NK-92 (cell line): ENCODE measurements around the gene PEX26.
"Not testable (repeated sequence)": the region's sequence is repeated elsewhere in the genome, so short reads cannot be mapped to it uniquely, and the experiment has no call there.

Source experiments
- DNase-seq: peaks from one replicate; lab custom pipeline; 2025; ENCODE audit not compliant: unreplicated experiment; lab: John Stamatoyannopoulos, UW

The PEX26 gene

GRCh38 chr22:18077639-18078328 is at the start of gene PEX26:
Gene PEX26, plus strand, starts transcription at chr22:18077990. Its CDS starts 387 bp downstream, at chr22:18078377.
- peak; percentile 75 for DNase-seq

- DNase-seq = no peak
Measured at GRCh38 chr22:18028817-18029527, 48.8 kb upstream of the PEX26 start.

- no peak for DNase-seq
Measured at GRCh38 chr22:18029686-18030267, 48.0 kb upstream of the PEX26 start.

- DNase-seq = no peak
Measured at GRCh38 chr22:18031695-18032454, 45.9 kb upstream of the PEX26 start.

DNA sequence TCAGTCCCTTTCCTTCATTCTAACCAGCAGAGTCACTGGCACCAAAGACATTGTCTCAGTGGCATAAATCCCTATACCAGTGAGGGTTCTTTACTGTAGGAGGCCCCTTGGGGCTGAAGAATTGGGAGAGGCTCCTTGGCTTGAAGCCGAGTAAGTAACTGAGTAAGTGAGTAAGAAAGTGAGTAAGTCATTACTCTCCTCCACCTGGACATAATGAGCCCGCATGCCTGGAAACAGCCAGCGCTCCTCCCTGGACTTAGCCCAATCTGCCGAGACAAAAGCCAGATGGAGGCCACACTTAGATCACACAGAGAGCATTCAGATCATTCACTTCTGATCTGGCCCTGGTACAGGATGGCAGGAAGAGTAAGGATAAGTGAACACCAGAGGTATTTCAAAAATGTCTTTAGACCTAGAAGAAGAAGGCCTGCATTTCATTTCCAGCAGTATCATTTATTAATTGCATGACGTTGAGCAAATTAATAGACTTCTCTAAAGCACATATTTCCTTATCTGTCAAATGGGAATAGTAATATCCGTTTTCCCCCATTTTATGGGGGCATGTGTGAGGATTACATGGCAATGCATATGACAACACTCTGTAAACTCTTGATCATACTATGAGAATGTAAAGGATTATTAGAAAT is 45.2 kb upstream of the PEX26 start:
- DNase-seq = no peak

GRCh38 chr22:18033204-18033998 is 44.4 kb upstream of the PEX26 start:
- DNase-seq = no peak

DNA sequence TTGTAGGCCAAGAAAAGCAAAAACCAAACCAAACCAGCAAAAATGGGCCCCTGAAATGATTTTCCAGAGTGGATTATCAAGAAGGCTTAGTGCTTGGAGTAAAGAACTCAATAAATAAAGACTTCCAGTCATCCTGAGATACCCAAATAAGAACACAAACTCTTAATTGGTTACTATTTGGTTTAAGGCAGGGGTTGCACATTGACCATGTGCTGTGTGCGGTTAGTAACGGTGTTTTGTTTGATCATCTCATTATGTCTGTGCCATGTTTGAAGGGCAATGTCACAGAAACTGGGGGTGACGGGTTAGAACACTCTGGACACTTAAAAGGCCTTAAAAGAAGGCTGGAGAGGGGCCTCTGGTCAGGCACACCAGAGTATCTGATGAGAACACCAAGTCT is 43.7 kb upstream of the PEX26 start:
- DNase-seq = no peak

DNA sequence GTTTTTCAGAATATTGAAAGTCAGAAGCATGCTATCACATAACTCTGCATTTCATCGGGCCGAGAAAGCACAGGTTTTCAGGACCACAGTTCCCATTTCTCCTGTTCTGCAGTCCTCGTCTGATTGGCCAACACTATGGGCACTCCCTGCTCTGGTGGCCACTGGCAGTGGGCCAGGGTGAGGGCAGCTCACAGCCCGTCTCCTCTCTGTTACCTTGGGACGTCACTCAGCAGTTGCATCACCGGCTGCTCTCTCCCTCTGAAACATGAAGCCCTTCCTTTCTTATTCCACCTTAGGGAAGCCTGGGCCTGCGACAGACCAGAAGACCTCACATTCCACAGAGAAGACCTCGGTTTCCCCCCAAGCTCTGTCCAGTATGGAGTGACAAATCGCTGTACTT is 42.0 kb upstream of the PEX26 start:
- no peak for DNase-seq

DNA sequence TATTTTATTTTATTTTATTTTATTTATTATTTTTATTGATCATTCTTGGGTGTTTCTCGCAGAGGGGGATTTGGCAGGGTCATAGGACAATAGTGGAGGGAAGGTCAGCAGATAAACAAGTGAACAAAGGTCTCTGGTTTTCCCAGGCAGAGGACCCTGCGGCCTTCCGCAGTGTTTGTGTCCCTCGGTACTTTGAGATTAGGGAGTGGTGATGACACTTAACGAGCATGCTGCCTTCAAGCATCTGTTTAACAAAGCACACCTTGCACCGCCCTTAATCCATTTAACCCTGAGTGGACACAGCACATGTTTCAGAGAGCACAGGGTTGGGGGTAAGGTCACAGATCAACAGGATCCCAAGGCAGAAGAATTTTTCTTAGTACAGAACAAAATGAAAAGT is 36.9 kb upstream of the PEX26 start:
- not testable (repeated sequence) for DNase-seq

DNA sequence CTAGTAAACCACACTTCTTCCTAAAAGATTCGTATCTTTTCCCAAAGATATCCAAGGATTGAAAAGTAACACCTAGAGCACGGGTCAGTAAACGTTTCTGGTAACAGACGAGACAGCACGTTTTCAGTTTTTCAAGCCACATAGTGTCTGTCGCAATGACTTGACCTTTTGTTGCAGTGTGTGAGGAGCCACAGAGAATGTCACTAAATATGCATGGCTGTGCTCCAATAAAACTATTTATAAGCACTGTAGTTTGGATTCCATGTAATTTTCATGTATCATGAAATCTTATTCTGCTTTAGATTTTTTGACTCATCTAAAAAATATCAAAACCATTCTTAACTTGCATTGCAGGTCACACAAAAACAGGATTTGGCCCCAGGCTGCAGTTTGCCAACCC is 35.1 kb upstream of the PEX26 start:
- no peak for DNase-seq

GRCh38 chr22:18044548-18045271 is 33.1 kb upstream of the PEX26 start:
- no peak for DNase-seq

- DNase-seq = no peak
Measured at GRCh38 chr22:18045794-18046193, 32.0 kb upstream of the PEX26 start.

- no peak for DNase-seq
Measured at GRCh38 chr22:18048041-18048440, 29.7 kb upstream of the PEX26 start.

- no peak for DNase-seq
Measured at GRCh38 chr22:18048441-18048898, 29.3 kb upstream of the PEX26 start.

DNA sequence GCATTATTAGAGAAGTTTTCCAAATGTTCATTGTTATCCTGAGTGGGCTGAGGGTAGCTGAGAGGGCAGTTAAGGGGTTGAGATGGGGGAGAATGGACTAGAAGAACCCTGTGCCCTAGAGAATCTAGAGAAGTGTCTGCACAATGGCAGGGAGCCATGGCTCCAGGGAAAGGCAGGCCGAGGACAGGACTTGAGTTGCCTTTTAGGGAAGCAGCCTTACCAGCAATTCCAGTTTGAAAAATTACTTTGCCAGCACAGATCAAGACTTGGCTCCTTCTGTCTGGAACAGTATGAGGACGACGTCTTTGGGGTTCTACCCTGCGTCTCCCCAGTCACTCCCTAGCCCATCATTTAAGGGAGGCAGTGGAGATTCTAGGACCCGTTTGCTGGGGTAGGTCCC is 27.7 kb upstream of the PEX26 start:
- no peak for DNase-seq

GRCh38 chr22:18051113-18051512 is 26.7 kb upstream of the PEX26 start:
- not testable (repeated sequence) for DNase-seq

DNA sequence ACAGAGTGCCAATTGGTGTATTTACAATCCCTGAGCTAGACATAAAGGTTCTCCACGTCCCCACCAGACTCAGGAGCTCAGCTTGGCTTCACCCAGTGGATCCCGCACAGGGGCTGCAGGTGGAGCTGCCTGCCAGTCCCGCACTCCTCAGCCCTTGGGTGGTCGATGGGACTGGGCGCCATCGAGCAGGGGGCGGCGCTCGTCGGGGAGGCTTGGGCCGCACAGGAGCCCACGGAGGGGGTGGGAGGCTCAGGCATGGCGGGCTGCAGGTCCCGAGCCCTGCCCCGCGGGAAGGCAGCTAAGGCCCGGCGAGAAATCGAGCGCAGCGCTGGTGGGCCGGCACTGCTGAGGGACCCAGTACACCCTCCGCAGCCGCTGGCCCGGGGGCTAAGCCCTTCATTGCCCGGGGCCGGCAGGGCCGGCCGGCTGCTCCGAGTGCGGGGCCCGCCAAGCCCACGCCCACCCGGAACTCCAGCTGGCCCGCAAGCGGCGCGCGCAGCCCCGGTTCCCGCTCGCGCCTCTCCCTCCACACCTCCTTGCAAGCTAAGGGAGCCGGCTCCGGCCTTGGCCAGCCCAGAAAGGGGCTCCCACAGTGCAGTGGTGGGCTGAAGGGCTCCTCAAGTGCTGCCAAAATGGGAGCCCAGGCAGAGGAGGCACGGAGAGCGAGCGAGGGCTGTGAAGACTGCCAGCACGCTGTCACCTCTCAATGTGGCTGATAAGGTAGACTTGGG is 24.4 kb upstream of the PEX26 start:
- not testable (repeated sequence) for DNase-seq

DNA sequence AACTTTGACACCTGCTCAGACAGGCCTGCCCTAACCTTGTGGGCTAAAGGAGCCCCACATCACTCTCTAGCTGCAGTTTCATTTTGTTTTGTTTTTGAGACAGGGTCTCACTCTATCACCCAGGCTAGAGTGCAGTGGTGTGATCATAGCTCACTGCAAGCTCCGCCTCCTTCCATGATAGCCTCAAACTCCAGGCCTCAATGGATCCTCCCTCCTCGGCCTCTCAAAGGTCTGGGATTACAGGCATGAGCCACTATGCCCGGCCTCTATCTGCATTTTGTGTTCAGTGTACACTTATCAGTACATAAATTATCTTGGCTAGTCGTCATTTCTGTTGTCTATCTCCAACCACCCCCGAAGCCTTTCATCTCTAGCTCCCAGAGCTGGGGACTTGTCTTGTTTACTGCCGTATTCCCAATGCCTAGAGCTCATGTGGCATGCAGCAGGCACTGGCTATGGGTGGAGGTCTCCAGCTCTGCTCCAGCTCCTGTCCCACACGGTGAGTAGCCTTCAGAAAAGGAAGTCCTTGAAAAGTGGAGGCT is 22.1 kb upstream of the PEX26 start:
- DNase-seq = no peak
